Lower leg skin (tissue), 3 donors: Measurements from ENCODE around the gene BUD23.

Source experiments
- CTCF ChIP-seq, 3 donors: fragments of 450-650 bp; IDR thresholded peaks; one replicate each; pipeline ENCODE4 v1.5.1; 2016; ENCODE audit warnings: antibody characterized with exemption in 3 of 3, mild to moderate bottlenecking in 3 of 3, moderate library complexity in 2 of 3
- POLR2A ChIP-seq, 2 donors: fragments of 450-650 bp; IDR thresholded peaks; one replicate each; pipeline ENCODE4 v1.6.1; 2016 to 2017; ENCODE audit warnings: antibody characterized with exemption in 2 of 2, mild to moderate bottlenecking in 1 of 2, moderate library complexity in 1 of 2

DNA sequence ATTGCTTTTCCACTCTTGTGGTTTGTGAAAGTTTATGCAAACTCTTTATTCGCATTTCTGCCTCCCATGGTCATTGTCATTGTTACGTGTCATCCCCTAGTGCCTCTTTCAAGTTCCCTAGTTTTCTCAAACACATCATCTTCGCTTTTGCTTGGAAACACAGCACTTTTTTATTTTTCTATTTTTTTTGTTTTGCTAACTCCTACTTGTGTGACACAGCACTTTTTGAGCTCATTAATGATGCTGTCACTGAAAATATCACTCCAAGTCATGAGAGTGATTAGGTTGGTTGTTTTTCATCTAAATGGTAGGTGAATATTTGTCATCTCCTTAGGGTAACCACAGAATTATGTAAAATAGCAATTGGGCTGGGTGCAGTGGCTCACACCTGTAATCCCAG lies 44.6 kb downstream of the BUD23 start:
- TF ChIP-seq CTCF (IDR thresholded peaks at IDR 0.05) (no peak), POLR2A (IDR thresholded peaks at IDR 0.05) (no peak)
